Ovary (tissue), 9 donors: Measurements from ENCODE around the gene ANKS1B. TPM values are rescaled to one million over a fixed set of nuclear protein-coding genes. Genes with fewer than 3 reads are reported as not detected.

Source experiments
- DNase-seq, 5 donors: peaks; one replicate each; pipeline ENCODE4 v3.0.0-alpha.2; 2019 to 2020
- H3K27ac ChIP-seq, 2 donors: fragments of 200-600 bp; one replicate each; pipeline versions ENCODE4 v1.5.1 to v1.8.0; 2019 to 2022
- H3K27me3 ChIP-seq: fragments of 200-600 bp; one replicate; pipeline ENCODE4 v1.8.0; 2022
- H3K36me3 ChIP-seq: fragments of 200-600 bp; sonication (generic); one replicate; pipeline ENCODE4 v1.5.1; 2019
- H3K4me1 ChIP-seq: one replicate; pipeline ENCODE4 v1.8.1; 2013; ENCODE audit warnings: mild to moderate bottlenecking, moderate library complexity; ENCODE audit not compliant: insufficient read depth
- H3K4me3 ChIP-seq: fragments of 200-600 bp; sonication (generic); one replicate; pipeline ENCODE4 v1.5.1; 2017
- H3K9me3 ChIP-seq, 2 donors: fragments of 200-600 bp in 1 of 2; sonication (generic) in 1 of 2; one replicate each; pipeline versions ENCODE4 v1.5.1 to v1.8.1; 2013 to 2019; ENCODE audit warnings: mild to moderate bottlenecking in 1 of 2, moderate library complexity in 1 of 2
- CTCF ChIP-seq, 3 donors: fragments of 450-650 bp in 2 of 3; fragments of 200-600 bp in 1 of 3; IDR thresholded peaks; one replicate each; pipeline versions ENCODE4 v1.5.1 to v1.8.0; 2016 to 2022; ENCODE audit warnings: antibody characterized with exemption in 3 of 3, mild to moderate bottlenecking in 1 of 3
- EP300 ChIP-seq: sonication (generic); formaldehyde crosslinking; IDR thresholded peaks from one replicate; pipeline ENCODE4 v1.6.1; 2017; ENCODE audit warnings: antibody characterized with exemption
- POLR2A ChIP-seq: fragments of 450-650 bp; IDR thresholded peaks from one replicate; pipeline ENCODE4 v1.6.1; 2017; ENCODE audit warnings: antibody characterized with exemption, mild to moderate bottlenecking, moderate library complexity
- WGBS, 3 donors: extraction: QIAGEN DNeasy Blood & Tissue Kit in 1 of 3; methylation state at CpG; one replicate each; pipeline versions ENCODE4 v1.1.5 to v1.1.7; 2013 to 2017; 5-methylcytosine and 5-hydroxymethylcytosine counted together
- intact Hi-C, 4 donors: fragments of 100-400 bp; cut with DNase I; formaldehyde crosslinking; loops; one replicate each; pipeline versions ENCODE4 v1.11.0 to v1.15.1; 2022 to 2023
- polyA plus RNA-seq, 2 donors: library from polyadenylated mRNA; stranded (reverse); fragments of 200-250 nt in 1 of 2; fragments of 350-450 nt in 1 of 2; fragmentation: Illumina TruSeq in 1 of 2; extraction: RNeasy Lipid Tissue Mini Kit (QIAGEN cat#74804) in 1 of 2; gene quantifications; one replicate each; pipeline ENCODE4 v1.2.3, GENCODE V29; 2013 to 2014
- total RNA-seq, 7 donors: library from RNA; depleted of rRNA in 2 of 7; stranded (reverse); fragments of >200 nt in 2 of 7; fragmentation: NEBNext Ultra II Directional in 3 of 7; extraction: Animal tissue kit (Norgen Biotek cat#: 25700) in 3 of 7; gene quantifications; one replicate each; pipeline versions ENCODE4 v1.1.0 to v1.2.4, GENCODE V29; 2016 to 2023
- donor health status: DM: no; HTN: no; CAD: no; lungs with moderate emphysema.
- donor health status: DM: no; HTN: no; CAD: no.
- donor health status: Bipolar disorder and iron deficiency.
- donor health status: DM: yes; HTN: yes; CAD: no.
- donor health status: DM: no; HTN: no; CAD: no.
- donor health status: DM: yes; HTN: yes; CAD: no.

ANKS1B gene
- total and polyA plus RNA-seq, 9 donors = 0.80 to 34.9 (median 7.7) TPM

GRCh38 chr12:99418379-99418778 lies 566.4 kb downstream of the ANKS1B start:
- WGBS, 3 donors = 60 to 83% (median 69%) methylated on average over 3 of the region's 3 CpGs
- no peak overlapping the region for H3K27ac ChIP-seq
- TF ChIP-seq CTCF (IDR thresholded peaks at IDR 0.05) (no peak), POLR2A (no peak), EP300 (no peak)
- H3K27me3 ChIP-seq = no peaks in the 10 kb centered on the region
- no peaks in the 10 kb centered on the region for H3K9me3 ChIP-seq
- no peak overlapping the region for H3K4me3 ChIP-seq
- no peak for DNase-seq
- H3K4me1 ChIP-seq = no peaks in the 10 kb centered on the region
- intact Hi-C loops = no loop called here
- no peaks in the 10 kb centered on the region for H3K36me3 ChIP-seq

GRCh38 chr12:99413751-99414150 lies 571.0 kb downstream of the ANKS1B start:
- Histone ChIP-seq H3K4me1 (no peaks in the 10 kb centered on the region), H3K27ac (no peak overlapping the region), H3K36me3 (no peaks in the 10 kb centered on the region), H3K27me3 (no peaks in the 10 kb centered on the region), H3K9me3 (no peaks in the 10 kb centered on the region), H3K4me3 (no peak overlapping the region)
- TF ChIP-seq EP300 (no peak), POLR2A (no peak), CTCF (IDR thresholded peaks at IDR 0.05) (no peak)
- intact Hi-C loops = no loop called here
- WGBS, 3 donors = 76 to 79% (median 78%) methylated on average over 3 of the region's 3 CpGs
- no peak for DNase-seq

GRCh38 chr12:99393763-99394162 lies 591.0 kb downstream of the ANKS1B start:
- Histone ChIP-seq H3K36me3 (no peaks in the 10 kb centered on the region), H3K4me1 (no peaks in the 10 kb centered on the region), H3K4me3 (no peak overlapping the region), H3K9me3 (no peaks in the 10 kb centered on the region), H3K27ac (no peak overlapping the region), H3K27me3 (no peaks in the 10 kb centered on the region)
- TF ChIP-seq CTCF (IDR thresholded peaks at IDR 0.05) = no peak
- TF ChIP-seq POLR2A = no peak
- no peak for TF ChIP-seq EP300
- no peak for DNase-seq
- intact Hi-C loops = no loop called here

GRCh38 chr12:99392091-99392850 lies 592.5 kb downstream of the ANKS1B start:
- Histone ChIP-seq H3K4me1 (no peaks in the 10 kb centered on the region), H3K27me3 (no peaks in the 10 kb centered on the region), H3K9me3 (no peaks in the 10 kb centered on the region), H3K27ac (no peak overlapping the region), H3K4me3 (no peak overlapping the region), H3K36me3 (no peaks in the 10 kb centered on the region)
- TF ChIP-seq CTCF (IDR thresholded peaks at IDR 0.05) = no peak
- TF ChIP-seq EP300 = no peak
- no peak for TF ChIP-seq POLR2A
- 40 to 48% (median 41%) methylated on average over 6 of the region's 6 CpGs for WGBS, 3 donors
- no peak for DNase-seq
- intact Hi-C loops = no loop called here
